ENCODE measurements around the gene SENP8.

SENP8 gene

DNA sequence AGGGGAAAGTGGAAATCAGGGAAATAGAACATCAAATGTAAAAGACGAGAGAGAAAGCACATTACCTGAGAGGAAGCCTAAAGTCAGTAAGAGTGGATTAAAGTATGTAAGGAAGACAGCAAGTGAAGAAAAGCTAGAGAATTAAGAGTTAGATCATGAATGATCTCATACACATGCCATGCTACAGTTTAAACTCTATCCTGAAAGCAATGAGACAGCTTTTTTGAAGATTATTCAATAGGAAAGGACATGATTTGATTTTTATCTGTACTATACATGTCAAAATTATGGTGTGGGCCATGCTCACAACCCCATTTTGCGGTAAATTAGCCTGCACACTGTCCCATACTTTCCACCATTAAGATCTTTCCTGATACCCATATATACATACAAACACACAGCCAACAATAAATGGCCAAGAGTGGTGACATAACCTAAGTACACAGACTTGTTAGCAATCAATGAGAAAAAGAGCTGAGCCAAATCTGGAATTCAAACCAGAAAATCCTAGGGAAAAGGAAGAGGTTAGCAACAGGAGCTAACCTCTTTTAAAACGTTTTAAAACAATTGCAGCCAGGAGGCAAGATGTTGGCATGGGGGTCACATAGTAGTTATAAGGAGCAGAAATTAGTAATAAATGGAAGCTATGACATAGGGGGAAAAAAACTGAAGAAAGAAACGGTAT lies 4.7 kb upstream of the SENP8 start:
- no peak for DNase-seq (ENCODE audit: low spot score)

- DNase-seq (ENCODE audit: low spot score), result peak; percentile 33
These were observed 1.3 kb upstream of the SENP8 start for GRCh38 chr15:72116731-72117485.

- DNase-seq (ENCODE audit: low spot score), result no peak
These were observed 652 bp upstream of the SENP8 start for GRCh38 chr15:72117486-72118016.

GRCh38 chr15:72124218-72124617 lies 6.0 kb downstream of the SENP8 start:
- no peak for DNase-seq (ENCODE audit: low spot score)

- no peak for DNase-seq (ENCODE audit: low spot score)
These were observed 9.6 kb downstream of the SENP8 start for GRCh38 chr15:72127724-72128322.

GRCh38 chr15:72128359-72128758 lies 10.2 kb downstream of the SENP8 start:
- no peak for DNase-seq (ENCODE audit: low spot score)

DNA sequence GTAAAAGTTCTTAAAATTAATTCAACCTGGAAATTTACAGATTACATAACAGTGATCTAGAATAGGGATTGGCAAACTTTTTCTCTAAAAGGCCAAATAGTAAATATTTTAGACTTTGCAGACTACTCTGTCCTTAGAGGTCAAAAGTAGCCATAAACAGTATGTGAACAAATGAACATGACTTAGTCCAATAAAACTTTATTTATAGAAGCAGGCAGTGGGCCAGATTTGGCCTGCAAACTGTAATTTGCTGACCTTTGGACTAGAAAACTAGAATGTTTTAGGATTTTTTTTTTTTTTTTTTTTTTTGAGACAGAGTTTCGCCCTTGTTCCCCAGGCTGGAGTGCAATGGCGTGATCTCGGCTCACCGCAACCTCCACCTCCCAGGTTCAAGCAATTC lies 12.1 kb downstream of the SENP8 start:
- DNase-seq (ENCODE audit: low spot score), result no peak

- no peak for DNase-seq (ENCODE audit: low spot score)
These were observed 13.7 kb downstream of the SENP8 start for GRCh38 chr15:72131922-72132321.

DNA sequence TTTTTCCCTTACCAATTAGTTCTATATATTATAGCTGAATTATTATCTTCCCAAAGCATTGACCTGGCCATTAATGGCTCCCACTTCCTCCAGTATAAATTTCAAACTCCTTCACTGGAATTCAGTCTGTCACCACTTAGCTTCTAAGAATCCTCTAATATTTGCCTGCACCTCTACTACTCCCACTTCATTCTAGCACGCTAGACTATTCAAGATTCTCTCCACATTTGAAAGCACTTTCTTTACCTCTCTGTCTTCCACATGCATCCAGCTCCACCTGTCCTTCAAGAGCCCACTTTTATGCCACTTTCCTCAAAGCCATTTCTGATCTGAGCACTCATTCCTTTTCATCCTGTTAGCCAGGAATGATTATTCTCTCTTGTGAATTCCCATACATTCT lies 15.0 kb downstream of the SENP8 start:
- DNase-seq (ENCODE audit: low spot score), result no peak

DNA sequence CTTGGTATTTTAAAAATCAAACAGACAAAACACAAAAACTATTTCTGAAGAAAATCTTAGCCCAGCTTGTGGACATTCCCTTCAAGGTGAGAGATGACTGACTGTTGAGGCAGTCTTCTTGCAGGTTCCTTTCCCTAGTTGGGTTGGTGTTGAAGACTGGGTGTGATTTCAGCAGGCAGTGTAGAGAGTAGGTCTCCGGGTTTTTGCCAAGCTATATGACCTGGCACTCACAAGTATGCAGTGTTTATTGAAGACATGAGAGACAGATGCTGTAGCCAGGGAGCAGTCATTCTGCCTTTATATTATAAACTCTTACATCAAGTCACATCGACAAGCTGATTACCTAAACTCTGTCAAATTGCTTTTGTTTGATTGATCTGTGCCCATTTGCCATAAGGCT lies 17.5 kb downstream of the SENP8 start:
- no peak for DNase-seq (ENCODE audit: low spot score)

GRCh38 chr15:72136170-72137051 lies 18.2 kb downstream of the SENP8 start:
- DNase-seq (ENCODE audit: low spot score), result no peak

- no peak for DNase-seq (ENCODE audit: low spot score)
These were observed 21.5 kb downstream of the SENP8 start for GRCh38 chr15:72139667-72140066.

DNA sequence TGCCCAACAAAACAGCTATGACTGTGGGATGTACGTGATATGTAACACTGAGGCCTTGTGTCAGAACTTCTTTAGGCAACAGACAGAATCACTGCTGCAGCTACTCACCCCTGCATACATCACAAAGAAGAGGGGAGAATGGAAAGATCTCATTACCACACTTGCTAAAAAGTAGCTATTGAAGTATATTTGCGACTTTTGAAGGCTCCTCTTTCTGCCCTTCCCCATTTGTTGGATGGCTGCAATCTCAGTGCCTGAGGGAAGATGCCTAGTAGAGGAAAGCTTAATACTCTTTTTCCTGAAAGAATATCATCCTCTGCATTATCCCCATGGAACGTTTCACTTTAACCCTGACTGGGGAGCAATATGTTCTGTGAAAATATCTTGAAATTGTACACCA lies 21.9 kb downstream of the SENP8 start:
- DNase-seq (ENCODE audit: low spot score), result no peak

DNA sequence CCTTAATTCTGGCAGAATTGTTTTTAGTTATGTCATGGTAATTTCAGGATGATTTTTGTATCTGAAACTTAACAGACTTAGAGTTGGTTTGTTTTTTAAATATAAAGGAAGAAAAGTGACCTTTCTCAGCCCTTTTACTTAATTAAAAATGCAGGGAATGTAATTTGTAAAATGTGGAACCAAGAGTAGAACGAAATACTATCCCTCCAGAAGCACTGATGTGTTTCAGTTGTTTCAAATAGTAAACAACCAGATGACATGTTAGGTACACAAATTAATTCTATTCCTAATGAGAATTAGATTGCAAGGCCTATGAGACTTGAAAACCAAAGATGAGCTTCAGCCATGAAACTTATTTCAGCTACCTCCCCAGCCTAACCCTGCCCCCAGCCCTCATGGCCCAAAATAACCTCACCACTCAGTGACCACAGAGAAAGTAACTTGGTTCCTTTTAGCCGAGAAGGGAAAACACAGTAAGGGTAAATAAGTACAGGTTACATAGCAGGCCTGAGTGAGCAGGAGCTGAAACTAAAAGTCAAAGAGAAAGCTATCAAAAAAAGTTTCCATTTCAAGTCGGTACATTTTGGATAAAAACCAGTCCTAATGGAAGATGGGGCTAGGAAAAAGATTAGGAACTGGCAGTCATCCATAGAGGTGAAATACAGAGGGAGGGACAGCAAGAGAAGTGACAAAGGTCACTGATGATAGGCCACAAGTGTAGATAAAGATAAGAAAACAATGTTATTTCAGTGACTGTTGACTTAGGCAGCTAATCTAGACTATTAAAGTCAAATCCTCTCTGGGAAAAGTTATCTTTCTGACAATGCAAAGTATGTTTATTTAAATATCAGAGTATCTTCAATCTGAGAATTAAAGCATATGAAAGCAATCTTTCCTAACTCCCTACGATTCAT lies 23.2 kb downstream of the SENP8 start:
- DNase-seq (ENCODE audit: low spot score), result no peak

GRCh38 chr15:72146221-72146620 lies 28.0 kb downstream of the SENP8 start:
- no peak for DNase-seq (ENCODE audit: low spot score)

GRCh38 chr15:72146934-72147333 lies 28.7 kb downstream of the SENP8 start:
- DNase-seq (ENCODE audit: low spot score), result no peak

DNA sequence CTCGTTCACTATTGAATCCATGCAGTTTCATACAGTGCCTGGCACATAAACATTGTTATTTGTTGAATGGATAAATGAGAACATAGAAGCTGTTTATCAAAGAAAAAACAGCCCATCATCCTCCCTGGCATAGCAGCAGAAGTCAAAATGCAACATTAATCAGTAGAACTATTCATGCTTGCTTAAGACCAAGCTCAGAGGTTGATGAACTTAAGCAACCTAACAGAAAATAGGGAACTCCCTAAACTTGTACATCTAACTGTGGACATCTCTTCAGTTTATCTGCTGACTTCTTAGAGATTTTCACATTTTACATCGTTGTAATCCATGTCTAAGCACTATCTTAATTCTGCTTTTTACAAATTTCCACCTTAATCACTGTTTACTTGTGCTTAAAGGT lies 29.2 kb downstream of the SENP8 start:
- no peak for DNase-seq (ENCODE audit: low spot score)

DNA sequence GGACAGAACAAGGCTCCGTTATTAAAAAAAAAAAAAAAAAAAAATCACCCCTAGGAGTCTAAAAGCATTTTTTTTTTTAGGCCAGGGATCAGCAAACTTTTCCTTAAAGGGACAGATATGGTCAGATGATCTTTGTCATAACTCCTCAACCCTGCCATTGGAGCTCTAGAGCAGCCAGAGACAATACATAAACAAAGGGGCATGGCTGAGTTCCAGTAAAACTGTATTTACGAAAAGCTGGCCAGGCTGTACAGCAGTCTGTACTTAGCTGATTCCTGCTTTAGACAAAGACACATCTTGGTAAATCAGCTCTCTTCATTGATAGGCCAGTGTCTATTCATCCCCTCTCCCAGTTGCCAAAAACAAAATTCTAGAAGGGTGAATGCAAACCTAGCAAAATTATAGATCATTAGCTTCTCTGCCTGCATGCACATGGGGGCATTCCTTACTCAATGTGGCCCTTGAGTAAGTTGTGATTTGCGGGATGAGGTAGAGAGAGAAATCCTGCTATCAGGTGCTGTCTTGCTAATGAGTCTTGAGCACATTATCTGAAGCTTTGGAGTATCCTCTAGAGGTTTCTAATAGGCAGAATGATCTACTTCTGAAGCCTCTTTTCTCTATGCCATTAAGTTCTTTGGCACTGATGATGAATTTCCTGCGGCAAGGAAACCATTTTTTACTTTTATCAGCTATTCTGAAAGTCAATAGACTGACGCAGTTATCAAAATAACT lies 35.2 kb downstream of the SENP8 start:
- no peak for DNase-seq (ENCODE audit: low spot score)

DNA sequence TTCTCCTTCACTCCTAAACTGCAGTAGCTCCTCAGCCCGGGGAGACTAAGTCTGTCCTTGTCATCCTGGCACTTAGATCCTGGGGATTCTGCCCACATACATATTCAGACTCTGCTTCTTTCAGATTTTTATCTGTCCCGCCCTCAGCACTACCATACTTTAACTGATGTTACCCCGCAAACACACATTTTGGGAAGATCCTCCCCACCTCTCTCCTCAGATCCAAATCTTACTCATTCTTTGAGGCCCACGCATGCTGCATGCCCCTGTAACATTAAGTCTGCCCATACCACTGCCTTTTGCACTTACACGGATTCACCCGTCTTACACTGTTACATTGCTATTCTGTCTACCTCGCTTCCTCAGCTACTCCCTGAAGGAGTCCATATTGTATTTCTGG lies 36.1 kb downstream of the SENP8 start:
- DNase-seq (ENCODE audit: low spot score), result no peak

DNA sequence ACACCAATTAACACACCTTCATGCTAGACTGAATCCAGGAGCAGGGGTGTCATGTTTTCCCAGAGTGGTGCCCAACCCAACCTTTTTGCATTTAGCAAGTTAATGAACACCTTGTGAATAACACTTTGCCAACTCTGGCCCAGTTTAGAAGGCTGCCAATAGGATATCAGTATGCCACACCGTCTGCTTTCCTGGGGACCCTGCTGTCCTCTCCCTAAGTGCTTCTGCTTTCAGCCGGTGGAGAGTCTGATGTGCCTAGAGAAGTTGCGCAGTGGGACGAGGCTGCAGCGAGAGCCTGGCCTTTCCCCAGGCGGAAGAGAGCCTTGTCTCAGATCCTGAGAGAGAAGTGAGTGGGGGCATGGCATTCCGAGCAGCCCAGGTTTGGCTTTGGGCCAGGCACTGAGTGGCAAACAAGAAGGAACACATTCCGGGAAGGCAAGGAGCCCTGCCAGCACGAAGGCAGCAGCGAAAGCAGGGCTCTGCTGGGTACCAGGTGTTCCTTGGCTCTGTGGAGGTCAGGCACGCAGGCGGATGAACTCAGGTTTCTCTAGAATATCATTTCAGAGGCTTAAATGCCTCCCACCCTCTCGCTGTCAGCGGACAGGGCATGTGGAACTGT lies 36.9 kb downstream of the SENP8 start:
- peak; percentile 71 for DNase-seq (ENCODE audit: low spot score)
